Uterus (tissue), 4 donors: ENCODE results near the gene MAPKAPK2. TPM values are rescaled to one million over a fixed set of nuclear protein-coding genes. Genes with fewer than 3 reads are reported as not detected.

Source experiments
- DNase-seq, 2 donors: peaks; one replicate each; pipeline ENCODE4 v3.0.0-alpha.2; 2019 to 2020
- H3K27ac ChIP-seq, 2 donors: fragments of 200-600 bp; sonication (generic); 1 replicate in 1 of 2; 2 replicates in 1 of 2; pipeline ENCODE4 v1.5.1; 2016 to 2018
- H3K27me3 ChIP-seq, 2 donors: fragments of 200-600 bp; sonication (generic); one replicate each; pipeline ENCODE4 v1.5.1; 2018 to 2019; ENCODE audit warnings: control low read depth in 1 of 2
- H3K36me3 ChIP-seq, 2 donors: fragments of 200-600 bp; sonication (generic); one replicate each; pipeline ENCODE4 v1.5.1; 2019; ENCODE audit warnings: control low read depth in 1 of 2
- H3K4me1 ChIP-seq, 2 donors: fragments of 200-600 bp; sonication (generic); one replicate each; pipeline ENCODE4 v1.5.1; 2018 to 2019; ENCODE audit warnings: control low read depth in 1 of 2
- H3K4me3 ChIP-seq, 2 donors: fragments of 200-600 bp; sonication (generic); 1 replicate in 1 of 2; 2 replicates in 1 of 2; pipeline ENCODE4 v1.5.1; 2018 to 2019; ENCODE audit warnings: mild to moderate bottlenecking in 1 of 2
- H3K9me3 ChIP-seq, 2 donors: fragments of 200-600 bp; sonication (generic); one replicate each; pipeline ENCODE4 v1.5.1; 2019; ENCODE audit warnings: control low read depth in 1 of 2
- CTCF ChIP-seq, 4 experiments: fragments of 200-600 bp in 2 of 4; fragments of 450-650 bp in 2 of 4; sonication (generic) in 2 of 4; IDR thresholded peaks; one replicate each; pipeline ENCODE4 v1.5.1; 2016 to 2019; ENCODE audit warnings: antibody characterized with exemption in 4 of 4, mild to moderate bottlenecking in 2 of 4, moderate library complexity in 1 of 4
- POLR2A ChIP-seq, 2 donors: fragments of 450-650 bp; IDR thresholded peaks; one replicate each; pipeline ENCODE4 v1.6.1; 2016; ENCODE audit warnings: antibody characterized with exemption in 2 of 2, mild to moderate bottlenecking in 1 of 2, moderate library complexity in 1 of 2
- intact Hi-C: fragments of 100-400 bp; cut with DNase I; formaldehyde crosslinking; loops from one replicate; pipeline ENCODE4 v1.15.1; 2023; ENCODE audit warnings: low total_unique reads
- total RNA-seq, 4 donors: library from RNA; depleted of rRNA in 3 of 4; stranded (reverse); fragments of >200 nt in 3 of 4; gene quantifications; one replicate each; pipeline versions ENCODE4 v1.1.0 to v1.2.4, GENCODE V29; 2014 to 2023
- donor health status: DM: yes; HTN: yes; CAD: no.

Gene MAPKAPK2
- total RNA-seq, 4 donors from 2014 or later: 17.1 to 89.2 (median 27.4) TPM

DNA sequence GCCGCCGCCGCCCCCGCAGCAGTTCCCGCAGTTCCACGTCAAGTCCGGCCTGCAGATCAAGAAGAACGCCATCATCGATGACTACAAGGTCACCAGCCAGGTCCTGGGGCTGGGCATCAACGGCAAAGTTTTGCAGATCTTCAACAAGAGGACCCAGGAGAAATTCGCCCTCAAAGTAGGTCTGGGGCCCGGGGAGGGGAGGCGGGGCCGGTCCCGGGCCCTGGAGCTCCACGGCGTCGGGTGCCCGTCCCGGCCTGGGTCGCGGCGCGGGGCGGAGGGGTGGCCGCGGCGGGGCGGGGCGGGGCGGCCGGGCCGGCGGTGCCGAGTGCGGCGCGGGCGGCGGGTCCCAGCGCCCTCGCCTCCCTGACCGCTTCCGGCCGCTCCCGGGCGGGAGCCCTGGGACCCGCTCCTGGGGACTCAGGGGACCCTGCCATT lies 646 bp downstream of the MAPKAPK2 start:
- Histone ChIP-seq H3K36me3 (no peaks in the 10 kb centered on the region), H3K4me1 (peaks cover 0 to 20% of the 10 kb centered on the region in 2 donors), H3K4me3 (peak overlapping the region; percentile 46 to 91), H3K27me3 (no peaks in the 10 kb centered on the region), H3K27ac (peak overlapping the region; percentile 95 to 99), H3K9me3 (no peaks in the 10 kb centered on the region)
- TF ChIP-seq CTCF (IDR thresholded peaks at IDR 0.05): no peak
- no peak for TF ChIP-seq POLR2A (IDR thresholded peaks at IDR 0.05)
- intact Hi-C loops: no loop called here
- peak in 1 of 2 donors; percentile 54 for DNase-seq

- Histone ChIP-seq H3K9me3 (no peaks in the 10 kb centered on the region), H3K27ac (peak overlapping the region; percentile 95 to 99), H3K27me3 (no peaks in the 10 kb centered on the region), H3K36me3 (no peaks in the 10 kb centered on the region), H3K4me3 (peak overlapping the region; percentile 46 to 91), H3K4me1 (peaks cover 0 to 20% of the 10 kb centered on the region in 2 donors)
- peak; percentile 65 to 68 for DNase-seq
- intact Hi-C loops: no loop called here
- TF ChIP-seq POLR2A (IDR thresholded peaks at IDR 0.05) (peak; percentile 60 to 63), CTCF (IDR thresholded peaks at IDR 0.05) (no peak)
Measured at GRCh38 chr1:206685769-206686477, 1.2 kb downstream of the MAPKAPK2 start.

GRCh38 chr1:206686478-206687249 lies 2.0 kb downstream of the MAPKAPK2 start:
- Histone ChIP-seq H3K9me3 (no peaks in the 10 kb centered on the region), H3K36me3 (no peaks in the 10 kb centered on the region), H3K4me1 (peaks cover 3 to 20% of the 10 kb centered on the region in 2 donors), H3K27me3 (no peaks in the 10 kb centered on the region), H3K27ac (peak overlapping the region; percentile 95 to 99), H3K4me3 (peak overlapping the region; percentile 46 to 91)
- intact Hi-C loops: no loop called here
- DNase-seq: no peak
- TF ChIP-seq CTCF (IDR thresholded peaks at IDR 0.05) (no peak), POLR2A (IDR thresholded peaks at IDR 0.05) (no peak)

DNA sequence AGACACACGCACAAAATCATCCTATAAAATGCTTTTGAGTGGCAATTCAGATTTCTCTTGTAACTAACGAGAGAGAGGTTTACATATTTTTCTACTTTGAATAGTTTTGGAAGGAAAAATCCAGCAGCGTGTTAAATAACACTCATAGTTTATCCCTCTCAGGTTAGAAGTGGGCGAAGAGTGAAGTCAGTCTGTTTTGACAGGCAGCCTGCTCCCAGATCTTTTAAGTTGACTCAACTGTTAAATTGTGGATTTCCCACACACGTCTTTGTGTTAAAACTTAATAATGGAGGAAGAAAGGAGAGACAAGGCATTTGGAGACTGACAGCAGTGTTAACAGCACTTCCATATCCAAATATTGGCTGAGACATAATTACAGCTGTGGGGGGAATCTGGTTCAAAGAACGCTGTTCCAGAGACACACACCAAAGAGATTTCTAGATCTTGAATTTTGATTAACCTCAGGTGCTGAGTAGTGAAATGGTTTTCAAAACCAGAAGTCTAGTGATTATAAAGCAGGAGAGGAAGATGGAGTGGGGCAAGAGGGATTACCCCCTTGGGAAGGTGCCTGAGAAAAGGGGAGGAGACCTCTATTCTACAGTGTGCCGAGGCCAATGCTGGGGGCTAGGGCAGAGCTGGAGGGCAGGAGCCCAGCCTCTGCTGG lies 2.7 kb downstream of the MAPKAPK2 start:
- TF ChIP-seq CTCF (IDR thresholded peaks at IDR 0.05): no peak
- no peak for TF ChIP-seq POLR2A (IDR thresholded peaks at IDR 0.05)
- Histone ChIP-seq H3K9me3 (no peaks in the 10 kb centered on the region), H3K27me3 (no peaks in the 10 kb centered on the region), H3K4me3 (peak overlapping the region in 1 of 2 donors; percentile 91), H3K36me3 (no peaks in the 10 kb centered on the region), H3K4me1 (peaks cover 4 to 20% of the 10 kb centered on the region in 2 donors), H3K27ac (peak overlapping the region; percentile 95 to 99)
- intact Hi-C loops: no loop called here
- DNase-seq: no peak
